GF-D8 (cell line): Measurements from ENCODE around the gene MMP28.
"Not testable (repeated sequence)": the region's sequence is repeated elsewhere in the genome, so short reads cannot be mapped to it uniquely, and the experiment has no call there.

ENCODE experiments used
- DNase-seq: peaks from one replicate; lab custom pipeline; 2025; lab: John Stamatoyannopoulos, UW

The MMP28 gene

GRCh38 chr17:35765756-35766488 lies 29.5 kb downstream of the MMP28 start:
- DNase-seq = no peak

- DNase-seq = no peak
These were observed 30.2 kb downstream of the MMP28 start for GRCh38 chr17:35765086-35765710.

GRCh38 chr17:35764123-35764991 lies 31.1 kb downstream of the MMP28 start:
- DNase-seq = peak; percentile 45

- no peak for DNase-seq
These were observed 31.7 kb downstream of the MMP28 start for GRCh38 chr17:35763767-35764122.

GRCh38 chr17:35761601-35762000 lies 33.8 kb downstream of the MMP28 start:
- no peak for DNase-seq

GRCh38 chr17:35760587-35760986 lies 34.9 kb downstream of the MMP28 start, which contains the start of gene C17orf50:
Gene C17orf50 (plus strand): TSS chr17:35760887. CDS start chr17:35760942, 55 bp downstream.
- DNase-seq = no peak

- no peak for DNase-seq
These were observed 38.2 kb downstream of the MMP28 start for GRCh38 chr17:35757243-35757642.

GRCh38 chr17:35752945-35753764 lies 42.3 kb downstream of the MMP28 start, which contains the start of gene GAS2L2:
Gene GAS2L2 (minus strand): TSS chr17:35753239. CDS start chr17:35752850, 389 bp downstream.
- no peak for DNase-seq

- no peak for DNase-seq
These were observed 43.0 kb downstream of the MMP28 start for GRCh38 chr17:35752471-35752870.

- not testable (repeated sequence) for DNase-seq
These were observed 43.9 kb downstream of the MMP28 start for GRCh38 chr17:35751541-35751940.

- no peak for DNase-seq
These were observed 44.7 kb downstream of the MMP28 start for GRCh38 chr17:35750526-35751395.

GRCh38 chr17:35749560-35750412 lies 45.7 kb downstream of the MMP28 start:
- no peak for DNase-seq

- DNase-seq = no peak
These were observed 46.5 kb downstream of the MMP28 start for GRCh38 chr17:35748979-35749378.

GRCh38 chr17:35748341-35748841 lies 47.0 kb downstream of the MMP28 start:
- DNase-seq = no peak

- no peak for DNase-seq
These were observed 47.9 kb downstream of the MMP28 start for GRCh38 chr17:35747540-35748017.

- no peak for DNase-seq
These were observed 49.6 kb downstream of the MMP28 start for GRCh38 chr17:35745749-35746320.

GRCh38 chr17:35745246-35745645 lies 50.2 kb downstream of the MMP28 start:
- no peak for DNase-seq

- no peak for DNase-seq
These were observed 50.6 kb downstream of the MMP28 start for GRCh38 chr17:35744830-35745229.
